GM12801 (cell line): ENCODE data around the gene CAMK2B.

ENCODE experiments used
- TF ChIP-seq, protein P1 (sequence below): IDR thresholded peaks from one replicate; pipeline ENCODE4 v1.5.1; 2011; ENCODE audit warnings: control low read depth; ENCODE audit not compliant: insufficient read length; ENCODE audit errors: extremely low read depth

The CAMK2B gene

DNA sequence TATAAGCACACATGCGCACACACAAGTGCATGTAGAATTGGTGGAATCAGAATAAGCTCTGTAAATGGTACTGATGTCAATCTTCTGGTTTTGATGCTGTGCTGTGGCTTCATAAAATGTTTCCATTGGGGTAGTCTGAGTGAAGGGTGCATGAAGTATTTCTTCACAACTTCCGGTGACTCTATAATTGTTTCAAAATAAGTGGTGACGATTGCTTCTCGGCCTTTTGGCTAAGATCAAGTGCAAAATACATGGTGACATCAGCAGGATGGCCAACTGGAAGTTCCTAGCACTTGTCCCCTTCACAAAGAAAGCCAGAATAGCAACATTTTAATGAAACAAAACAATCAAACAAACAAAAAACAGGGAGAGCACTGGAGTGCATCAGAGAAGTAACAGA is 41.6 kb upstream of the CAMK2B start:
- TF ChIP-seq, protein P1, sequence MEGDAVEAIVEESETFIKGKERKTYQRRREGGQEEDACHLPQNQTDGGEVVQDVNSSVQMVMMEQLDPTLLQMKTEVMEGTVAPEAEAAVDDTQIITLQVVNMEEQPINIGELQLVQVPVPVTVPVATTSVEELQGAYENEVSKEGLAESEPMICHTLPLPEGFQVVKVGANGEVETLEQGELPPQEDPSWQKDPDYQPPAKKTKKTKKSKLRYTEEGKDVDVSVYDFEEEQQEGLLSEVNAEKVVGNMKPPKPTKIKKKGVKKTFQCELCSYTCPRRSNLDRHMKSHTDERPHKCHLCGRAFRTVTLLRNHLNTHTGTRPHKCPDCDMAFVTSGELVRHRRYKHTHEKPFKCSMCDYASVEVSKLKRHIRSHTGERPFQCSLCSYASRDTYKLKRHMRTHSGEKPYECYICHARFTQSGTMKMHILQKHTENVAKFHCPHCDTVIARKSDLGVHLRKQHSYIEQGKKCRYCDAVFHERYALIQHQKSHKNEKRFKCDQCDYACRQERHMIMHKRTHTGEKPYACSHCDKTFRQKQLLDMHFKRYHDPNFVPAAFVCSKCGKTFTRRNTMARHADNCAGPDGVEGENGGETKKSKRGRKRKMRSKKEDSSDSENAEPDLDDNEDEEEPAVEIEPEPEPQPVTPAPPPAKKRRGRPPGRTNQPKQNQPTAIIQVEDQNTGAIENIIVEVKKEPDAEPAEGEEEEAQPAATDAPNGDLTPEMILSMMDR = no peak

DNA sequence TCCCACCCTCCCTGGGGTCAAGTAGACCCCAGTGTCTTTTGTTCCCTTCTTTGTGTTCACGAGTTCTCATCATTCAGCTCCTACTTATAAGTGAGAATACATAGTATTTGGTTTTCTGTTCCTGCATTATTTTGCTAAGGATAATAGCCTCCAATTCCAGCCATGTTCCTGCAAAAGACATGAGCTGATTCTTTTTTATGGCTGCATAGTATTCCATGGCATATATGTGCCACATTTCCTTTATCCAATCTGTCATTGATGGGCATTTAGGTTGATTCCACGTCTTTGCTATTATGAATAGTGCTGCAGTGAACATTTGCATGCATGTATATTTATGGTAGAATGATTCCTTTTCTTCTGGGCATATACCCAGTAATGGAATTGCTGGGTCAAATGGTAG is 28.3 kb upstream of the CAMK2B start:
- TF ChIP-seq, protein P1 = no peak

GRCh38 chr7:44348851-44349781 is 23.7 kb upstream of the CAMK2B start:
- TF ChIP-seq, protein P1 = no peak

DNA sequence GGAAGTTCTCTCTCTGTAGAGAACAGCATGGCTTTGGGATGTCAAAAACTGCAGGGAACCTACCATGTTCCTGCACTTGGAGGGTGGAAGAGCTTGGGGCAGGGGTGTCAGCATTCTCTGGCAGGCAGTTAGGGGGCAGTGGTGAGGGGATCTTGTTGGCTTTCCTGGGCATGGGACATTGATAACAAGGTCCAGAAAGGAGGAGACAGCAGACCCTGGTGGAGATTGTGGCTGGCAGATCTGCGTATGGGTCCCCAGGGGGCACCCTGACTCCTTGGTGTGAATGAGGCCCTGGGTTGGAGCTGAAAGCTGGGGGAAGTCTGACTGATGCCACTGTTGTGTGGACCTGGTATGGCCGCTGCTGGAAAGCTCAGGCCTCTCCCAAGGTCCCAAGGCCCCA is 22.9 kb upstream of the CAMK2B start:
- TF ChIP-seq, protein P1 = no peak

- TF ChIP-seq, protein P1 = no peak
Measured at GRCh38 chr7:44347546-44348114, 22.2 kb upstream of the CAMK2B start.

DNA sequence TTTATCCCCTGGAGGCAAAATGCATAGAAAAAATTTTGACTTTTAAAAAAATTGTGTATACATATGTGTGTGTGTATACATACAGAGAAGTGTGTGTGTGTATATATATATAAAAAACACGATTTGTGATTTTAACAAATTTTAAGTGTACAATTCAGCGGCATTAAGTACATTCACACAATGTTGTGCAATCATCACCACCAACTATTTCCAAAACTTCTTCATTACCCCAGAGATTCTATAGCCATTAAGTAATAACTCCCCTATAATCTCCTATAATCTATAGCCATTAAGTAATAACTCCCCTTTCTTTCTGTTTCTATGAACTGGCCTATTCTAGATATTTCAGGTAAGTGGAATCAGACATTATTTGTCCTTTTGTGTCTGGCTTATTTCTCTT is 20.7 kb upstream of the CAMK2B start:
- TF ChIP-seq, protein P1 = no peak

DNA sequence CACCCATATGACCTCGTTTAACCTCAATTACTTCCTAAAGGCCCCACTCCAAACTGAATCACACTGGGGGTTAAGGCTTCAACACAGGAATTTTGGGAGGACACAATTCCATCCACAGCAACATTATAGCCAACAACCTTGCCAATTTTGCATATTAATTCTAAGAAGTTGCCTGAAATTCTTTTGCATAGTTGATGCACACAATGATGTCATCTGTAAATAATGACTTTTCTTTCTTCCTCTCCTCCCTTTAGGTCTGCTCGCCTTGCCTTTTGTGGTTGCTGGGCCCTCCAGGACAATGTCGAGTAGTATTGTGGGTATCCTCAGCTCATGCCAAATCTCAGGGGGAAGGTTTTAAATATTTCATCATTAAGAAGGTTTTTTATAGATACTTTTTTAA is 16.0 kb upstream of the CAMK2B start:
- TF ChIP-seq, protein P1 = no peak
